IMR-90 (cell line): Measurements from ENCODE around the gene CCDC51. TPM values are rescaled to one million over a fixed set of nuclear protein-coding genes. Genes with fewer than 3 reads are reported as not detected.

Experiments used
- ATAC-seq: fragments of 200-7000 bp; cut with Tn5 transposase; 2 replicates; pipeline ENCODE4 v1.9.1; 2020; ENCODE audit warnings: low read depth, mild to moderate bottlenecking, moderate library complexity
- BruUV-seq: library from RNA; stranded (reverse); fragments of 400-500 nt; replicated peaks from 2 replicates; lab custom pipeline; 2021; lab: Mats Ljungman, UMichigan
- CTCF ChIA-PET: fragments of 300-600 bp; formaldehyde crosslinking; extraction: SDS; loops from one replicate; lab custom pipeline; 2021; ENCODE audit warnings: antibody characterized with exemption; lab: Yijun Ruan, JAX
- POLR2A ChIA-PET: fragments of 300-600 bp; sonication (Branson Sonifier 250); formaldehyde crosslinking; loops from one replicate; lab custom pipeline; 2022; ENCODE audit warnings: antibody characterized with exemption; ENCODE audit not compliant: unreplicated experiment; lab: Charles Lee
- DNase-seq: peaks from one replicate; pipeline ENCODE4 v3.0.0; 2013
- H2AFZ ChIP-seq: replicated peaks from 2 replicates; pipeline ENCODE3; 2013; ENCODE audit warnings: low read length, mild to moderate bottlenecking; ENCODE audit not compliant: poor library complexity
- H2AK5ac ChIP-seq: 2 replicates; pipeline ENCODE4 v1.6.1; 2013; ENCODE audit warnings: low read depth, low read length, inconsistent platforms
- H2AK9ac ChIP-seq: replicated peaks from 2 replicates; pipeline ENCODE3; 2013; ENCODE audit warnings: mild to moderate bottlenecking, low read depth, low read length, moderate library complexity; ENCODE audit not compliant: poor library complexity
- H2BK120ac ChIP-seq: 2 replicates; pipeline ENCODE4 v1.6.1; 2013; ENCODE audit warnings: low read depth, low read length, inconsistent platforms
- H2BK15ac ChIP-seq: 3 replicates; pipeline ENCODE4 v1.6.1; 2013; ENCODE audit warnings: low read depth, low read length, inconsistent platforms
- H2BK20ac ChIP-seq: 2 replicates; pipeline ENCODE4 v1.6.1; 2013; ENCODE audit warnings: low read depth, mild to moderate bottlenecking, inconsistent platforms, low read length, moderate library complexity
- H2BK5ac ChIP-seq: 2 replicates; pipeline ENCODE4 v1.6.1; 2013; ENCODE audit warnings: mild to moderate bottlenecking, low read depth, low read length, inconsistent platforms; ENCODE audit not compliant: poor library complexity, severe bottlenecking
- H3K14ac ChIP-seq: replicated peaks from 2 replicates; pipeline ENCODE4 v1.6.1; 2013; ENCODE audit warnings: low read depth, low read length, inconsistent platforms
- H3K18ac ChIP-seq: 2 replicates; pipeline ENCODE4 v1.6.1; 2013; ENCODE audit warnings: low read depth, low read length, control low read depth
- H3K23ac ChIP-seq: 2 replicates; pipeline ENCODE4 v1.6.1; 2013; ENCODE audit warnings: low read depth, low read length, inconsistent platforms
- H3K27ac ChIP-seq: 2 replicates; pipeline ENCODE4 v1.5.1; 2013; ENCODE audit warnings: mild to moderate bottlenecking, control low read depth, low read length; ENCODE audit not compliant: insufficient read depth
- H3K27me3 ChIP-seq: 2 replicates; pipeline ENCODE4 v1.6.1; 2013; ENCODE audit warnings: low read length; ENCODE audit not compliant: control insufficient read depth, insufficient read depth
- H3K36me3 ChIP-seq: 2 replicates; pipeline ENCODE4 v1.6.1; 2013; ENCODE audit warnings: low read length, mixed read lengths; ENCODE audit not compliant: control insufficient read depth, insufficient read depth
- H3K4ac ChIP-seq: 2 replicates; pipeline ENCODE4 v1.6.1; 2013; ENCODE audit warnings: low read depth, low read length, inconsistent platforms
- H3K4me1 ChIP-seq: 2 replicates; pipeline ENCODE4 v1.6.1; 2013; ENCODE audit warnings: low read length, mixed read lengths; ENCODE audit not compliant: control insufficient read depth, insufficient read depth
- H3K4me2 ChIP-seq: 2 replicates; pipeline ENCODE4 v1.6.1; 2013; ENCODE audit warnings: low read depth, mild to moderate bottlenecking, control low read depth, low read length, moderate library complexity
- H3K4me3 ChIP-seq: 2 replicates; pipeline ENCODE4 v1.5.1; 2013; ENCODE audit warnings: low read depth, mild to moderate bottlenecking, control low read depth, low read length, moderate library complexity; ENCODE audit not compliant: insufficient read depth
- H3K56ac ChIP-seq: 2 replicates; pipeline ENCODE4 v1.6.1; 2013; ENCODE audit warnings: low read length, inconsistent platforms; ENCODE audit not compliant: insufficient read depth; ENCODE audit errors: extremely low read depth
- H3K79me1 ChIP-seq, 2 experiments: 2 replicates each; pipeline ENCODE4 v1.6.1; 2013; ENCODE audit warnings: low read length in 2 of 2, inconsistent platforms in 1 of 2, low read depth in 1 of 2
- H3K9ac ChIP-seq: 2 replicates; pipeline ENCODE4 v1.6.1; 2013; ENCODE audit warnings: low read depth, low read length, control low read depth
- H3K9me1 ChIP-seq: 2 replicates; pipeline ENCODE4 v1.6.1; 2013; ENCODE audit warnings: low read length, inconsistent platforms; ENCODE audit not compliant: insufficient read depth
- H3K9me3 ChIP-seq: 2 replicates; pipeline ENCODE4 v1.6.1; 2013; ENCODE audit warnings: low read length; ENCODE audit not compliant: control insufficient read depth, insufficient read depth
- H4K20me1 ChIP-seq: 2 replicates; pipeline ENCODE4 v1.6.1; 2013; ENCODE audit warnings: low read length, inconsistent platforms; ENCODE audit not compliant: insufficient read depth
- H4K5ac ChIP-seq: 2 replicates; pipeline ENCODE4 v1.6.1; 2013; ENCODE audit warnings: mild to moderate bottlenecking, low read depth, low read length, control low read depth
- H4K8ac ChIP-seq, 2 experiments: 2 replicates each; pipeline ENCODE4 v1.6.1; 2013; ENCODE audit warnings: low read depth in 2 of 2, low read length in 2 of 2, control low read depth in 1 of 2, inconsistent platforms in 1 of 2
- H4K91ac ChIP-seq: 2 replicates; pipeline ENCODE4 v1.6.1; 2013; ENCODE audit warnings: low read depth, low read length, inconsistent platforms; ENCODE audit not compliant: insufficient read depth
- BHLHE40 ChIP-seq: fragments of 150-350 bp; IDR thresholded peaks from 2 replicates; pipeline ENCODE4 v1.6.1; 2016; ENCODE audit warnings: mild to moderate bottlenecking, low read depth, low read length
- CEBPB ChIP-seq: IDR thresholded peaks from 2 replicates; pipeline ENCODE4 v1.6.1; 2012; ENCODE audit warnings: low read depth, low read length, improper control_type of control experiment
- CHD1 ChIP-seq: IDR thresholded peaks from 2 replicates; pipeline ENCODE4 v1.6.1; 2012; ENCODE audit warnings: low read depth, low read length, improper control_type of control experiment
- CTCF ChIP-seq: conservative IDR thresholded peaks from 2 replicates; pipeline ENCODE4 v1.5.1; 2012; ENCODE audit warnings: mild to moderate bottlenecking, low read depth, low read length, improper control_type of control experiment
- ELK1 ChIP-seq: fragments of 150-350 bp; IDR thresholded peaks from 2 replicates; pipeline ENCODE4 v1.6.1; 2016; ENCODE audit warnings: low read depth, mild to moderate bottlenecking, low read length, moderate library complexity, borderline replicate concordance
- FOS ChIP-seq: fragments of 150-350 bp; IDR thresholded peaks from 2 replicates; pipeline ENCODE4 v1.6.1; 2016; ENCODE audit warnings: low read depth, low read length
- MAFK ChIP-seq: IDR thresholded peaks from 2 replicates; pipeline ENCODE4 v1.6.1; 2012; ENCODE audit warnings: low read depth, low read length, improper control_type of control experiment
- MAZ ChIP-seq: IDR thresholded peaks from 2 replicates; pipeline ENCODE4 v1.6.1; 2012; ENCODE audit warnings: low read depth, mild to moderate bottlenecking, low read length, improper control_type of control experiment, moderate library complexity, borderline replicate concordance
- MXI1 ChIP-seq: IDR thresholded peaks from 2 replicates; pipeline ENCODE4 v1.6.1; 2012; ENCODE audit warnings: low read depth, mild to moderate bottlenecking, low read length, moderate library complexity, borderline replicate concordance
- NFE2L2 ChIP-seq: fragments of 150-350 bp; IDR thresholded peaks from 2 replicates; pipeline ENCODE4 v1.6.1; 2016; ENCODE audit warnings: low read depth, mild to moderate bottlenecking, low read length
- POLR2A ChIP-seq: IDR thresholded peaks from 2 replicates; pipeline ENCODE4 v1.6.1; 2012; ENCODE audit warnings: mild to moderate bottlenecking, low read depth, low read length
- RAD21 ChIP-seq: IDR thresholded peaks from 2 replicates; pipeline ENCODE4 v1.6.1; 2012; ENCODE audit warnings: low read length, improper control_type of control experiment
- RCOR1 ChIP-seq: IDR thresholded peaks from 2 replicates; pipeline ENCODE4 v1.6.1; 2012; ENCODE audit warnings: mild to moderate bottlenecking, low read length, improper control_type of control experiment; ENCODE audit not compliant: insufficient replicate concordance
- RFX5 ChIP-seq: IDR thresholded peaks from 2 replicates; pipeline ENCODE4 v1.8.0; 2012; ENCODE audit warnings: low read depth, mild to moderate bottlenecking, low read length, moderate library complexity
- SMC3 ChIP-seq: fragments of 150-350 bp; IDR thresholded peaks from 2 replicates; pipeline ENCODE4 v1.6.1; 2016; ENCODE audit warnings: low read depth, mild to moderate bottlenecking, antibody characterized with exemption, low read length, moderate library complexity
- USF2 ChIP-seq: fragments of 150-350 bp; IDR thresholded peaks from 2 replicates; pipeline ENCODE4 v1.6.1; 2017; ENCODE audit warnings: mild to moderate bottlenecking, antibody characterized with exemption, low read length, low read depth
- WGBS, 2 experiments: methylation state at CpG; one replicate each; pipeline versions ENCODE4 v1.1.5 to v1.1.7; 2013; ENCODE audit warnings: missing lambda C conversion rate in 2 of 2; ENCODE audit not compliant: insufficient read length in 1 of 2; ENCODE audit errors: extremely low coverage in 2 of 2; 5-methylcytosine and 5-hydroxymethylcytosine counted together
- dilution Hi-C: fragments of 300-500 bp; cut with HindIII; formaldehyde crosslinking; loops from one replicate; pipeline ENCODE4 v1.14.3; 2018; ENCODE audit warnings: low sequenced_read_pairs; ENCODE audit not compliant: unreplicated experiment
- in situ Hi-C: fragments of 300-500 bp; cut with MboI; formaldehyde crosslinking; loops from 3 replicates; pipeline ENCODE4 v1.14.3; 2019; ENCODE audit warnings: low sequenced_read_pairs, inconsistent platforms, mixed read lengths
- intact Hi-C: fragments of 100-400 bp; cut with micrococcal nuclease; formaldehyde crosslinking; loops from 2 replicates; pipeline ENCODE4 v1.10.0; 2022
- polyA plus RNA-seq, 3 experiments: library from polyadenylated mRNA; depleted of rRNA; stranded (reverse); fragments of >200 nt; gene quantifications; 2 replicates each; pipeline ENCODE4 v1.2.3, GENCODE V29; 2012; ENCODE audit warnings: low replicate concordance in 1 of 3
- total RNA-seq: library from RNA; depleted of rRNA; stranded (reverse); fragments of >200 nt; gene quantifications from 2 replicates; pipeline ENCODE4 v1.2.3, GENCODE V29; 2012

The CCDC51 gene
- total and polyA plus RNA-seq, 2 of the 4 experiments (the other 2 are of a cell fraction): 11.0 to 16.1 TPM

- H3K56ac ChIP-seq: no peak overlapping the region
- H3K4me3 ChIP-seq: no peak overlapping the region
- no peak overlapping the region for H3K14ac ChIP-seq
- WGBS, 2 experiments: no CpG with 5 or more reads among the region's 4 CpGs
- ChIA-PET CTCF (interaction anchor here (0.7 to 2.4 kb wide), 14 partner anchors 10 to 241 kb away, joined by 3 to 65 read pairs (median 8); partner anchors contain the start of gene ATRIP), POLR2A (no interaction called here)
- TF ChIP-seq MAZ (no peak), SMC3 (no peak), CEBPB (no peak), ELK1 (no peak), FOS (no peak), MXI1 (no peak), RFX5 (no peak), BHLHE40 (no peak), USF2 (no peak), NFE2L2 (no peak), POLR2A (no peak), CHD1 (no peak), MAFK (no peak), CTCF (no peak), RCOR1 (no peak), RAD21 (no peak)
- no peak overlapping the region for H2AK5ac ChIP-seq
- intact Hi-C loops: no loop called here
- H3K4me2 ChIP-seq: no peak overlapping the region
- H3K9me3 ChIP-seq: no peaks in the 10 kb centered on the region
- no peak overlapping the region for H2BK5ac ChIP-seq
- H3K18ac ChIP-seq: no peak overlapping the region
- peaks cover 1% of the 10 kb centered on the region; the same call in 1 of the 2 replicates for H3K4me1 ChIP-seq
- H3K36me3 ChIP-seq: peaks cover 18% of the 10 kb centered on the region
- no peak overlapping the region for H2AK9ac ChIP-seq
- no peak overlapping the region for H3K9ac ChIP-seq
- no peak overlapping the region for H2BK120ac ChIP-seq
- H4K5ac ChIP-seq: no peak overlapping the region
- in situ Hi-C loops: loop anchor here (5.0 kb wide), 2 partner anchors 33 to 163 kb away; no protein-coding TSS in a partner anchor
- H3K9me1 ChIP-seq: peaks cover 4% of the 10 kb centered on the region; the same call in 1 of the 2 replicates
- no peak overlapping the region for H3K4ac ChIP-seq
- H2AFZ ChIP-seq: no peak overlapping the region
- BruUV-seq: no TSS peak
- no peak overlapping the region for H4K8ac ChIP-seq
- H3K79me1 ChIP-seq: peaks cover 19 to 31% of the 10 kb centered on the region in 2 experiments
- no peaks in the 10 kb centered on the region; the same call in 1 of the 2 replicates for H4K20me1 ChIP-seq
- DNase-seq: no peak
- no peaks in the 10 kb centered on the region for H3K27me3 ChIP-seq
- no peak overlapping the region for H3K23ac ChIP-seq
- no peak overlapping the region for H4K91ac ChIP-seq
- H2BK15ac ChIP-seq: no peak overlapping the region
- no peak overlapping the region for H2BK20ac ChIP-seq
- dilution Hi-C loops: no loop called here
- no peak for ATAC-seq
- no peak overlapping the region for H3K27ac ChIP-seq
These were observed 4.7 kb downstream of the CCDC51 start for GRCh38 chr3:48435223-48435595.
